DMS153 treated with DMSO at 0.1 percent for 48 hours (cell line): ENCODE measurements around the gene SENP1.

Experiments
- DNase-seq: peaks from one replicate; lab custom pipeline; 2025; ENCODE audit not compliant: unreplicated experiment; lab: John Stamatoyannopoulos, UW

Gene SENP1

DNA sequence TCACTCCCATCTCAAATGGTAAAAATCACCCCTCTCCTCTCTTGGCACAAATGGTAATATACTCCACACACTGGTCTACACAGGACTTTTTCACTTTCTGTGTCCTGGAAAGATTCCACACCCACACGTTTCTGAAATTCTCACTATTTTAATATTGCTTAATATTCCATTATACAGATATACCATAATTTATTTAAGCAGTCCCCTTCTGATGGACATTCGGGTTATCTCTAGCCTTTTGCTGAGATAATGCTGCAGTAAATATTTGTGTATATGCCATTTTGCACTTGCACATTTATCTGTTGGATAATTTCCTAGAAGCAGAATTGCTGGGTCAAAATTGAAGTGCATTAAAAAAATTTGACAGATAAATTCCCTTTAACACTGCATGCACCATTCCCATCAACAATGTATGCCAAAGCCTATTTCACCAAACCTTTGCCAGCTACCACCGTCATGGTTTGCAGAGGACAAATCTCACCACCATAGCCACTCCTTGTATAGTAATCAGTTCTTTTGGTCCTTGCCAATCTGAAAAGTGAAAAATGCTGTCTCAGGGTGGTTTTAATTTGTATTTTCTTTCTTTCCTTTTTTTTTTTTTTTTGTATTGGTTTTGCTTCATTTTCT lies 86.1 kb downstream of the SENP1 start:
- DNase-seq: no peak

- no peak for DNase-seq
These were observed 87.3 kb downstream of the SENP1 start for GRCh38 chr12:48018618-48018995.

DNA sequence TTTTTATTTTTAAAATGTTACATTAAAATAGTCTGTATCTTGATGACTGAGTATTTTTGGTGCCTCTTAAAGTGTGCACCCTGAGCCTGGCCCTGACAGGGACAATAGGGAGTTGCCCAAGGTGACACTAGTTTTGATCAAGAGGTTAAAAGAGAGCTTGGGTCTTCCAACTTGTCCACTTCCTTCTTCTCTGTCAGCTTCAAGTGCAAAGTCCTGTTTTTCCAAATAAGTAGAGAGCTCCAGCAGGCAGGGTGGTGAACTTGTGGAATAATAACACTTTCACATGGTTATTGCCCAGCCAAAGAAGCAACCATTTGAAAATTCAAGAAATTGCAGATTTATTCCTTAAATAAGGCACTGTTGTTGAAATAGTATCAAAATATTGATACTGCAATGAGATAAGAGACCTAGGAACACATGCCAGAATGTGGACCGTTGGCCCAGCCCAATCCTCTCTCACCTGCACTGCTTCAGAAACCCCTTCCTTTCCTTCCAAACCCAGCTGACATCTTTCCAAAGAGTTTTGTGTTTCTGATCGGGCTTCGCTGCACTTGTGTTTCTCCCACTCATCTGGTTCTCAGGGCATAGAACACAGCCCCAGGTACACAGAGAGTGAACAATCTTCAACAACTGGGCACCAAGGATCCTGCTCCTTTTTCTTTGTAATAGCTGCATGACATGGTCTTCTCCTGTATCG lies 87.8 kb downstream of the SENP1 start:
- DNase-seq: no peak

DNA sequence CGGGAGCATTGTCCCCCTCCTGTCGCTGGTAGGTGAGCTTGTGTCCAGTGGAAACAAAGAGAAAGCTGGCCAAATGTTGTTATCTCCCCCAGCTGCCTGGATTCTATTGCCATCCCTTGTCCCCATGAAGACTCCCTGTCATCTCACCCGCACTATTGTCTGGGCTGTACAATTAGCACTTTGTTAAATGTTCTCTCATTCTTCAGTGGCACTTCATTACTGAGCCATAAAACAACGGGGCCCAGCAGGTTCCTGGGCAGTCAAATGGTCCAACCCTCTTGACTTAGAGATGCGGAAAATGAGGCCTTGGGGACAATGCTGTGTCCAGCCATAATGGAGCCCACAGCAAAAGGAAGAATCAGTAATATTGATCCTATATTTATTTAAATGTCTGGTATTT lies 88.4 kb downstream of the SENP1 start:
- no peak for DNase-seq

DNA sequence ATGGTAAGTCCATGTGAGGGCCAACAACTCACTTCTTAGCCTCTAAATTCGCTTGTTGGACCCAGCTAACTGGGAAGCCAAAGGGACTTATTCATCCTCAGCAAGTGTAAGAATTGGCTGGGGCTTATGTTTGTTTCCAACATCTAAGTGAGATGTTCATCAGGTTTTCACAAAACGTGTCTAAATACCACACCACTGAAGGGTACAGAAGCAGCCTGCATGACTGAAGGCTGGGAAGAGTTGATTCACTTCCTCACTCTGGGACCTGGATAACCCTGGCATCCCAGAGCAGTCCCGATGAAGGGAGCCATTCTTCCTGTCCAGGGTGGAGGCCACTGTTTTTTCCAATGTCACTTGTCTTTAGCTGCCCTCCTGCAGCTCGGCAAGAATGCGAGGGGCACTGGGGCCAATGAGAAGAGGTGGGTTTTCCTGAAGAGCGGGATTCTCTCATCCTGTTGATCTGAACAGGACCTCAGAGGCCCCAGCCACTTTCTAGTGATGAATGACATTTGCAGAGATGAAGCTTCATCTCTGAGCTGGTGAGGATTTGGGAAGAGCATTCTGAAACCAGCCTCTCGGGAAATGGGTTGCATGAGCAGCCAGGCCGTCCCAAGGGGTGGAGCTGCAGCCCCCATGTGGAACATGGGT lies 89.4 kb downstream of the SENP1 start:
- DNase-seq: no peak

- DNase-seq: no peak
These were observed 89.9 kb downstream of the SENP1 start for GRCh38 chr12:48015954-48016353.

GRCh38 chr12:48015129-48015528 lies 90.8 kb downstream of the SENP1 start:
- DNase-seq: no peak

DNA sequence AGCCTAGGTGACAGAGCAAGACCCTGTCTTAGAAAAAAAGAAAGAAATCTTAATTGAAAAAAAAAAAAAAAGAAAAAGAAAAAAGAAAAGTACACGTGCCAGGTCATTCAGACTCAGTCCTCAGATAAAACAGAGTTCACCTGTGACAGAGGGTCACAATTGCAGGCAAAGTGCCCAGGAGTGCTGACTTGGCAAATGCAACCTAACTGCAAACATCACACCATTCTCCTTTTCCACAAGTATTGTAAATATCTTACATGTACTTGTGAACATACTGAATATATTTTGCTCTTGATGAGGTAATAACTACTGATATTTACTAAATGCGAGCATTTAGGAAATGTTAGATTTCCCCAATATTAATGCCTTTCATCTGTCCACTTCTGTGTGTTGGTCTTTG lies 92.6 kb downstream of the SENP1 start:
- no peak for DNase-seq

DNA sequence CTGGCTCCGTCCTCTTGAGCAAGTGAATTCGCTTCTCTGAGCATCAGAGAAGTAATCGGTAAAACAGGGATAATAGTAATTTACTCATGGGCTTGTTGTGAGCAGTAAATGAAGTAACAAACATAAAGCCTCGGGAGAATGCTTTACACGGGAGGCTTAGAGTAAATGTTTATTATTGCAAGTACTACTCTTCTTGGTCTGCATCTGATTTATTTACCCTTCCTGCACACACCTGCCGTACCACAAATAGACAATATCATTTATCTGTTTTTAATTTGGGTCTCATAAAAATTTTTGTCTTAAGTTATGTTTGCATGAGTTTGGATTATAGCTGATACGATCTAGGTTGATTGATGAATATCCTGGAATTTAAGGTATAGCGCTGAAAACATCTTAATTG lies 93.8 kb downstream of the SENP1 start:
- no peak for DNase-seq

DNA sequence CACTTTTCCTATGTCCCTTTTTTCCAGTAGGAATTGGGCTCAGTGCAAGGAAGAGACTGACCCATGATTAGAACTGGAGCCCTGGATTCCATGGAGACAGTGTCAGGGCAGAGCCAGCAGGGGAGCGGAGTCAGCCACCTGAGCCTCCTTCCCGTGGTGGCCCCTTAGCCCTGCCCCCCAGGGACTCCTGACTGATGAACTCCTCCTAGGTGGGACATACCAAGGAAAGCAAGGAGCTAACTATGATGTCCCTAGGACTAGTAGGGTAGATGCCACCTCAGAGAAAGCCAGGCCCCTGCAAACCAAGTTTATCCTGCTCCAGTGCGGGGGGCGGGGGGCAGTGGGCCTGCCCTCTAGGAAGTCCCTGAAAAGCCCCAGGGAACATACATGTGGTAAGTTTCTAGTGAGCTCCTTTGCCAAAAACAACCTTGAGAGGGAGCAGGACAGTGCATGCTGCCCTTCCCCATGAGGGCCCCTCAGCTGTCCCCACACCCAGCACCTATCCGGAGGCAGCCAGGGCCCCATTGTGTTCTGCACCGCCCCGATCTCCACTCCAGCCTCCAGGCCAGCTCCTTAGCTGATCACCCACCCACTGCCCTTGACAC lies 95.4 kb downstream of the SENP1 start:
- DNase-seq: no peak

DNA sequence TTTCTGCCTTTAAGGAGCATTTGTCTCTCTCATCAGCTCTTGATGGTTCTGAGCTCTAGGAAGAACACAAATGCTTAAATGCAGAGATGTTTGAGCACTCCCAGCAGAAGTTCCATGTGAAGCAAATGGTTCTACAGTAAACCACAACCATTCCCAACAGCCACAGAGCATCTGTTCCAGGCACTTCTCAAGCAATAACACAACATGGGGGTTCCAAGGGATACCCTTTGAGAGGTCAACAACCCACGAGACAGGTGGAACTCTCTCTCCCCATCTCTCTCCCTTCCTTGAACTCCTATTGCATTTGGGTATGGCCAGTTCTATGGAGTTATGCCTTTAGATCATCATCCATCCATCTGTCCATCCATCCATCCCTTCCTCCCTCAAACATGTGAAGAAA lies 96.4 kb downstream of the SENP1 start:
- DNase-seq: no peak

DNA sequence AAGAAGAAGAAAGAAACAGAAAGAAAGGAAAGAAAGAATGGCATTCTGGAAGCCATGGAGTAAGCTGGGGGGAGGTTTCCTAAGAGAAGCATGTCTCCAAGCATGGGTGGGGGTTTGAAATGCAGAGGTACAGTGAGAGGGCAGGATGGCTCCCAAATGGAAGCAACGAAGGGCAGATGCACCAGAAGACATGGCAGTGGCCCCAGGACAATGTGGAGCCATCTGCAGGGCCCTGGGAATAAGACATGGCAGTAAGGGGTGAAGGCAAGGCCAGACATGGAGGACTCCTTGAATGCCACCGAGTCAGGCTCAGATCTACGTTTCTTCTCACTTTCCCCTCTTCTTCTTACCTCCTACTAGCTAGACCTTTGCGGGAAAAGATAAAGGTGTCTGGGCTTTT lies 96.9 kb downstream of the SENP1 start:
- DNase-seq: no peak

GRCh38 chr12:48008349-48008748 lies 97.5 kb downstream of the SENP1 start:
- no peak for DNase-seq

DNA sequence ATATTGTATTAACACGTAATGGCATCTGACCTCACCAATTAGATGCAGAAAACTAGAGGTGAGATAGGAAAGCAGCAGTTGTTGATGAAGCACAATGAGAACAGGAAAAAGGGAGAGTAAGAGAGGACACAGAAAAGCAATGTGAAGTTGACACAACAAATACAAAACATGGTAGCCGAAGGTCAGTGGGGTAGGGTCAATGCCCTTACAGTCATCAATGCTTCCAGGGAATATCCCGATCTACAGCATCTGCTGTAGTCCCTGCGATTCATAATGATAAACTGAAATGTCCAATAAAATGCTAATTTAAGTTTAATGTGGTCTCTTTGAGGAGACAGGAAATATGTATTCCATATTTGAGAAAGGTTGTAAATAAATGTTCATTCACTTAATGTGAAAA lies 98.7 kb downstream of the SENP1 start:
- DNase-seq: no peak

DNA sequence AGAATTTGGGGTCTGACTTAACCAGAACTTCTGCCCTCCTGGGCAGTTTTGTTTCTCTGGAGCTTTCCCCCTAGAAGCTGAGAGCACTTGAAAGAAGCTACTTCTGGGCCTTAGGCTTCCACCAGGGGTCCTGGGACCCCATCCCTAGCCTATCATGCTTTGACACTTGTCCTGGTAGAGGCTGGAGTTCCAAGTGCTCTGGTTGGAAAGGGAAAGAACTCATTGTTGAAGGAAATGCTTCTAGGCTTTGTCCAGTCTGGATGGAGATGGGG lies 100.2 kb downstream of the SENP1 start:
- DNase-seq: no peak

- DNase-seq: no peak
These were observed 100.7 kb downstream of the SENP1 start for GRCh38 chr12:48005001-48005749.

GRCh38 chr12:48004053-48004941 lies 101.6 kb downstream of the SENP1 start, which contains the start of gene COL2A1:
Gene COL2A1, minus strand, starts transcription at chr12:48004476. Its CDS starts 155 bp downstream, at chr12:48004321.
- no peak for DNase-seq

- DNase-seq: no peak
These were observed 102.4 kb downstream of the SENP1 start for GRCh38 chr12:48003226-48004052.

GRCh38 chr12:48002773-48003218 lies 103.1 kb downstream of the SENP1 start:
- DNase-seq: peak; percentile 16

- no peak for DNase-seq
These were observed 103.5 kb downstream of the SENP1 start for GRCh38 chr12:48002414-48002730.
